ENCODE measurements around the gene TELO2.

Gene TELO2

GRCh38 chr16:1492923-1493745 is at the start of gene TELO2:
TSS of gene TELO2 (plus strand) at chr16:1493360. CDS start at chr16:1494282, 922 bp downstream.
- DNase-seq, result peak; percentile 66 to 76

- DNase-seq, result no peak
Observed at GRCh38 chr16:1443403-1443973, 49.7 kb upstream of the TELO2 start.

GRCh38 chr16:1443980-1444729 is 49.0 kb upstream of the TELO2 start, which contains the start of gene CCDC154:
TSS of gene CCDC154 (minus strand) at chr16:1444556. CDS start at chr16:1444322, 234 bp downstream.
- no peak for DNase-seq

GRCh38 chr16:1444730-1445517 is 48.2 kb upstream of the TELO2 start:
- no peak for DNase-seq

GRCh38 chr16:1445518-1446203 is 47.5 kb upstream of the TELO2 start:
- DNase-seq, result no peak

GRCh38 chr16:1446296-1447080 is 46.7 kb upstream of the TELO2 start:
- DNase-seq, result no peak

- no peak for DNase-seq
Observed at GRCh38 chr16:1447965-1448364, 45.2 kb upstream of the TELO2 start.

- DNase-seq, result no peak
Observed at GRCh38 chr16:1448536-1449116, 44.5 kb upstream of the TELO2 start.

GRCh38 chr16:1449201-1449788 is 43.9 kb upstream of the TELO2 start:
- no peak for DNase-seq

GRCh38 chr16:1450218-1450617 is 42.9 kb upstream of the TELO2 start:
- DNase-seq, result no peak

GRCh38 chr16:1450841-1451240 is 42.3 kb upstream of the TELO2 start:
- no peak for DNase-seq

- DNase-seq, result no peak
Observed at GRCh38 chr16:1451702-1452392, 41.3 kb upstream of the TELO2 start.

GRCh38 chr16:1452530-1452929 is 40.6 kb upstream of the TELO2 start:
- DNase-seq, result no peak

- DNase-seq, result no peak
Observed at GRCh38 chr16:1453316-1453715, 39.8 kb upstream of the TELO2 start.

GRCh38 chr16:1454561-1454960 is 38.6 kb upstream of the TELO2 start:
- DNase-seq, result no peak

GRCh38 chr16:1455190-1456171 is 37.7 kb upstream of the TELO2 start:
- no peak for DNase-seq

- no peak for DNase-seq
Observed at GRCh38 chr16:1456951-1457350, 36.2 kb upstream of the TELO2 start.

GRCh38 chr16:1457489-1458245 is 35.5 kb upstream of the TELO2 start:
- DNase-seq, result no peak
